ENCODE results near the gene SERPINB1. TPM values are rescaled to one million over a fixed set of nuclear protein-coding genes. Genes with fewer than 3 reads are reported as not detected.

SERPINB1 gene
- total RNA-seq, 1 donor from 2014 or later, result 9.4 TPM

DNA sequence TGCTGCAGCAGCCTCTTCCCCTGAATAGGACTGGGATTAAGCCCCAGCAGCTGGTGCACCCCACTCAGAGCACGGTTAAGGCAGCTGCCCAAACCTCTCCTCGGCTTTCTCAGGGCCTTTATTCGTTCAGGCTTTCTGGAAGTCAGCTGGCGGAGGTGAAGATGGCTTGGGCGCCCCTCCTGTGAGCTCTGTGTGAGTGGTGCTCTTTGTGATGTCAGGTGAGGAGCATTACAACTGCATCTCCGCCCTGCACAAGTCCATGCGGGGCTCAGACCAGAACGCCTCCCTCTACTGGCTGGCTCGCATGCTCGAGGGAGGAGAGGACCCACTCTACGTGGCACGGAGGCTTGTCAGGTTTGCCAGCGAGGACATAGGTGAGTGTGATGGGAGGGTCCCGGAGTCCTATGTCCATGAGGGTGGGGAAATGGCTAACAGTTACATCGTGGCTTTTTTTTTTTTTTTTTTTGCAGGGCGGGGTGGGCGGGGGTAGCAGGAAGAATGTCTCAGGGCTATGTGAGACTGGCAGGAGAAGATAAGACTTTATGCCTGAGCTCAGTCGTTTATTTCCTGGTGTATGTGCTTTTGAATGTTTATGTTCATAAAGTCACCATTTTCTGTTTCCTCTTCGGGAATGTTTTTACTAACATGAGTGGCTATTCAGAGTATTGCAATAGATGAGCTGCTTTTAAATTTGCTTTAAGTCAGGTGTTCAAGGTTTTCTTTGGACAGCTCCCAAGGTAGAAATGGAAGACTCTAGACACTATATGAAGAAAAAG is 58.3 kb downstream of the SERPINB1 start:
- no peaks in the 10 kb centered on the region for H3F3A ChIP-seq (ENCODE audit: low read depth)
- no peak overlapping the region for H3K27ac Mint-ChIP-seq
- H3K9ac ChIP-seq, result no peak overlapping the region
- H4K20me1 ChIP-seq (ENCODE audit: low read depth), result peaks cover 27% of the 10 kb centered on the region
- no peak overlapping the region for H2AFZ ChIP-seq (replicated peaks)
- TF ChIP-seq CTCF (IDR thresholded peaks at IDR 0.05), result peak; percentile 28
- no peak for TF ChIP-seq EZH2 (IDR thresholded peaks at IDR 0.05)
- no peak overlapping the region for H3K4me2 ChIP-seq
- peaks cover 5% of the 10 kb centered on the region for H3K27me3 Mint-ChIP-seq (ENCODE audit: insufficient read depth, low read depth)
- H3K27me3 ChIP-seq, result no peaks in the 10 kb centered on the region
- no peaks in the 10 kb centered on the region for H3K9me3 Mint-ChIP-seq
- H3K4me1 ChIP-seq, result peaks cover 6% of the 10 kb centered on the region
- peaks cover 20% of the 10 kb centered on the region for H3K4me1 Mint-ChIP-seq
- no peak overlapping the region for H3K27ac ChIP-seq
- peaks cover 14% of the 10 kb centered on the region for H3K79me2 ChIP-seq (ENCODE audit: low read depth)
- H3K4me3 ChIP-seq, result no peak overlapping the region
- no peaks in the 10 kb centered on the region for H3K36me3 ChIP-seq
- no peak overlapping the region for H3K4me3 Mint-ChIP-seq
- peak; percentile 30 for DNase-seq (ENCODE audit: low spot score)
- peaks cover 47% of the 10 kb centered on the region for H3K36me3 Mint-ChIP-seq
- no peaks in the 10 kb centered on the region for H3K9me3 ChIP-seq (ENCODE audit: low read depth)

DNA sequence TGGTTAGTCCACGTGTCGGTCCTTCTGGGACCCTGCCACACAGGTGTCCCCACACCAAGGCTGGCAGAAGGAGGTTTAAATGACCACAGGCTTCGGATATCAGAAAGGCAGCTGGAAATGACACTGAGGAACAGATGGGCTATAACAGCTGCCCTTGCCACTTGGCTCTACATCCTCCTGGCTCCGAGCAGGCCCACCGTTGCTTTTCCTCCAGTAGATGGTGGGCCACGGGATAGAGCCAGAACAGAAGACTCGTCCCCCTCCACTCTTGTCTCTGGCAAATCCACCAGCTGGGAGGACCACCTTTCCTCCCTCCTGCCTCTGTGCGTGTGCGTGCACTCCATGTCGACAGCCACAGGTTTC is 58.9 kb downstream of the SERPINB1 start:
- Histone ChIP-seq H3K79me2 (ENCODE audit: low read depth) (peaks cover 20% of the 10 kb centered on the region), H3K27me3 (no peaks in the 10 kb centered on the region), H3K9ac (no peak overlapping the region), H3K9me3 (ENCODE audit: low read depth) (no peaks in the 10 kb centered on the region), H3K4me3 (no peak overlapping the region), H3K27ac (no peak overlapping the region), H2AFZ (replicated peaks) (no peak overlapping the region), H3F3A (ENCODE audit: low read depth) (no peaks in the 10 kb centered on the region), H3K4me2 (no peak overlapping the region), H4K20me1 (ENCODE audit: low read depth) (peaks cover 31% of the 10 kb centered on the region), H3K4me1 (peaks cover 6% of the 10 kb centered on the region), H3K36me3 (no peaks in the 10 kb centered on the region)
- Mint-ChIP-seq H3K4me1 (peaks cover 20% of the 10 kb centered on the region), H3K27me3 (ENCODE audit: insufficient read depth, low read depth) (peaks cover 5% of the 10 kb centered on the region), H3K4me3 (no peak overlapping the region), H3K27ac (no peak overlapping the region), H3K9me3 (no peaks in the 10 kb centered on the region), H3K36me3 (peaks cover 50% of the 10 kb centered on the region)
- DNase-seq (ENCODE audit: low spot score), result no peak
- TF ChIP-seq CTCF (IDR thresholded peaks at IDR 0.05) (no peak), EZH2 (IDR thresholded peaks at IDR 0.05) (no peak), EZH2phosphoT487 (IDR thresholded peaks at IDR 0.05) (no peak)

DNA sequence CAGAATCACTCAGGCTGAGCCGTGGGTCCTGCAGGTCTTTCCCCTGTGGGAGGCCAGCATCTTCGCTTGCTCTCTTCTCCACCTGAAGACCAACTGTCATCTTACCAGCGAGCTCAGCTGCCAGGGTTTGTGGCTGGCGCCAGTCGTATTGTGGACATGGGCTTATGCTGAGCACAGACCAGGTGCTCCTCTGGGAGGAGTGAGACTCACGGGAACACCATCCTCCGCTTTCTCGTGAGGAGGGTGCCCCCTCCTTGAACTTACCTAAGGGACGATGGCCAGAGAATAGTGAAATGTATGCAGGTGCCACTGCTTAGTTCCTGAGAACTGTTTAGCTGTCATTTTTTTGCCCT is 59.3 kb downstream of the SERPINB1 start:
- H2AFZ ChIP-seq (replicated peaks), result no peak overlapping the region
- Mint-ChIP-seq H3K27me3 (ENCODE audit: insufficient read depth, low read depth) (peaks cover 5% of the 10 kb centered on the region), H3K9me3 (no peaks in the 10 kb centered on the region), H3K27ac (no peak overlapping the region), H3K36me3 (peaks cover 50% of the 10 kb centered on the region), H3K4me1 (peaks cover 20% of the 10 kb centered on the region), H3K4me3 (no peak overlapping the region)
- H3K27me3 ChIP-seq, result no peaks in the 10 kb centered on the region
- H3K4me1 ChIP-seq, result peaks cover 11% of the 10 kb centered on the region
- no peaks in the 10 kb centered on the region for H3F3A ChIP-seq (ENCODE audit: low read depth)
- no peaks in the 10 kb centered on the region for H3K9me3 ChIP-seq (ENCODE audit: low read depth)
- no peaks in the 10 kb centered on the region for H3K36me3 ChIP-seq
- H3K27ac ChIP-seq, result no peak overlapping the region
- DNase-seq (ENCODE audit: low spot score), result no peak
- no peak overlapping the region for H3K4me3 ChIP-seq
- TF ChIP-seq EZH2phosphoT487 (IDR thresholded peaks at IDR 0.05) (no peak), EZH2 (IDR thresholded peaks at IDR 0.05) (no peak), CTCF (IDR thresholded peaks at IDR 0.05) (no peak)
- H3K4me2 ChIP-seq, result no peak overlapping the region
- peaks cover 36% of the 10 kb centered on the region for H4K20me1 ChIP-seq (ENCODE audit: low read depth)
- H3K79me2 ChIP-seq (ENCODE audit: low read depth), result peaks cover 24% of the 10 kb centered on the region
- H3K9ac ChIP-seq, result no peak overlapping the region

Small RNA genes within 50 kb of the gene (microRNA-seq; reads per million reads assigned to microRNA genes)
- not detected for gene MIR4645

Small RNA genes within 50 kb of the gene (small RNA-seq; reads per million reads assigned to genes)
- gene MIR4645, result not detected

Other genes with a start within 250 kb of the SERPINB1 start
- gene MYLK4, start 90.9 kb downstream of the SERPINB1 start, total RNA-seq (ENCODE audit: low replicate concordance), result 0.25 TPM in 1 of 2 replicates, not detected in the other
- gene WRNIP1, start 76.5 kb downstream of the SERPINB1 start, total RNA-seq (ENCODE audit: low replicate concordance), result 25.3 and 34.5 TPM in 2 replicates
- 0.59 and 0.94 TPM in 2 replicates for gene SERPINB9, start 61.4 kb upstream of the SERPINB1 start, total RNA-seq (ENCODE audit: low replicate concordance)
- gene SERPINB6, start 129.7 kb upstream of the SERPINB1 start, total RNA-seq (ENCODE audit: low replicate concordance), result 13.3 and 17.4 TPM in 2 replicates
- 17.2 and 19.5 TPM in 2 replicates for gene NQO2, start 158.0 kb upstream of the SERPINB1 start, total RNA-seq (ENCODE audit: low replicate concordance)
- gene RIPK1, start 226.6 kb upstream of the SERPINB1 start, total RNA-seq (ENCODE audit: low replicate concordance), result 4.6 and 4.9 TPM in 2 replicates

Data from neural progenitor cell (in vitro differentiated cells).